Stimulated activated memory B cell treated with anti-CD40 and anti-IgM and Interleukin-4, amounts not matched to agents 10 μg/mL and 1 μg/mL and 100 μg/mL, for 72 hours (primary cell): ENCODE data around the gene SMYD5.

Experiments used
- ATAC-seq: fragments of 150-1000 bp; cut with Tn5 transposase; 2 replicates; pipeline ENCODE4 v1.10.0; 2021
- H3K27ac Mint-ChIP-seq: one replicate; pipeline ENCODE4 v1.8.0; 2022; ENCODE audit warnings: mild to moderate bottlenecking, mixed read lengths
- H3K27me3 Mint-ChIP-seq: one replicate; pipeline ENCODE4 v1.8.0; 2022; ENCODE audit warnings: mixed read lengths
- H3K36me3 Mint-ChIP-seq: one replicate; pipeline ENCODE4 v1.8.0; 2022; ENCODE audit warnings: mixed read lengths
- H3K4me1 Mint-ChIP-seq: one replicate; pipeline ENCODE4 v1.8.0; 2022; ENCODE audit warnings: mixed read lengths
- H3K4me3 Mint-ChIP-seq: one replicate; pipeline ENCODE4 v1.8.0; 2022; ENCODE audit warnings: mild to moderate bottlenecking, moderate library complexity, mixed read lengths
- H3K9me3 Mint-ChIP-seq: one replicate; pipeline ENCODE4 v1.8.0; 2022; ENCODE audit warnings: mixed read lengths

Gene SMYD5

GRCh38 chr2:73268366-73268829, 54.4 kb downstream of the SMYD5 start:
- Mint-ChIP-seq H3K4me3 (peak overlapping the region; percentile 13), H3K27me3 (no peaks in the 10 kb centered on the region), H3K4me1 (peaks cover 18% of the 10 kb centered on the region), H3K36me3 (peaks cover 36% of the 10 kb centered on the region), H3K27ac (peak overlapping the region; percentile 11), H3K9me3 (no peaks in the 10 kb centered on the region)
- ATAC-seq, result no peak

- ATAC-seq, result peak; percentile 91
- Mint-ChIP-seq H3K36me3 (peaks cover 35% of the 10 kb centered on the region), H3K27ac (no peak overlapping the region), H3K27me3 (no peaks in the 10 kb centered on the region), H3K4me1 (peaks cover 18% of the 10 kb centered on the region), H3K9me3 (no peaks in the 10 kb centered on the region), H3K4me3 (peak overlapping the region; percentile 46)
Measured at GRCh38 chr2:73268830-73269685, 55.0 kb downstream of the SMYD5 start.

GRCh38 chr2:73269686-73270465, 55.8 kb downstream of the SMYD5 start:
- H3K4me1 Mint-ChIP-seq, result peaks cover 18% of the 10 kb centered on the region
- H3K27ac Mint-ChIP-seq, result no peak overlapping the region
- peak; percentile 24 for ATAC-seq
- H3K36me3 Mint-ChIP-seq, result peaks cover 34% of the 10 kb centered on the region
- H3K9me3 Mint-ChIP-seq, result no peaks in the 10 kb centered on the region
- peak overlapping the region; percentile 68 for H3K4me3 Mint-ChIP-seq
- H3K27me3 Mint-ChIP-seq, result no peaks in the 10 kb centered on the region

GRCh38 chr2:73272270-73272669, 58.2 kb downstream of the SMYD5 start:
- no peak overlapping the region for H3K27ac Mint-ChIP-seq
- ATAC-seq, result no peak

More at GRCh38 chr2:73272270-73272669, 58.2 kb downstream of the SMYD5 start:
- H3K4me3 Mint-ChIP-seq, result no peak overlapping the region
- no peaks in the 10 kb centered on the region for H3K27me3 Mint-ChIP-seq
- peaks cover 31% of the 10 kb centered on the region for H3K36me3 Mint-ChIP-seq
- no peaks in the 10 kb centered on the region for H3K9me3 Mint-ChIP-seq
- H3K4me1 Mint-ChIP-seq, result peaks cover 18% of the 10 kb centered on the region
